Neural progenitor cell (in vitro differentiated cells): ENCODE measurements around the gene SRSF9. TPM values are rescaled to one million over a fixed set of nuclear protein-coding genes. Genes with fewer than 3 reads are reported as not detected.
A peak's percentile ranks its signal among the peaks of the same experiment; 100 is the strongest.

Source experiments
- DNase-seq: peaks from one replicate; pipeline ENCODE4 v3.0.0-alpha.2; 2016; ENCODE audit warnings: low spot score
- H2AFZ ChIP-seq: fragments of 200-600 bp; sonication (generic); replicated peaks from 2 replicates; pipeline ENCODE4 v1.6.1; 2016; ENCODE audit warnings: antibody characterized with exemption
- H3F3A ChIP-seq: fragments of 200-600 bp; sonication (generic); 2 replicates; pipeline ENCODE4 v1.6.1; 2016; ENCODE audit warnings: antibody characterized with exemption, low read depth
- H3K27ac ChIP-seq: fragments of 200-600 bp; sonication (generic); 2 replicates; pipeline ENCODE4 v1.5.1; 2016; ENCODE audit warnings: mild to moderate bottlenecking
- H3K27me3 ChIP-seq: fragments of 200-600 bp; sonication (generic); 2 replicates; pipeline ENCODE4 v1.6.1; 2016; ENCODE audit warnings: mild to moderate bottlenecking, moderate library complexity
- H3K36me3 ChIP-seq: fragments of 200-600 bp; sonication (generic); 2 replicates; pipeline ENCODE4 v1.5.1; 2016
- H3K4me1 ChIP-seq: fragments of 200-600 bp; sonication (generic); 2 replicates; pipeline ENCODE4 v1.6.1; 2016; ENCODE audit warnings: mixed run types
- H3K4me2 ChIP-seq: fragments of 200-600 bp; sonication (generic); 2 replicates; pipeline ENCODE4 v1.6.1; 2016
- H3K4me3 ChIP-seq: fragments of 200-600 bp; sonication (generic); 2 replicates; pipeline ENCODE4 v1.5.1; 2016
- H3K79me2 ChIP-seq: fragments of 200-600 bp; sonication (generic); 2 replicates; pipeline ENCODE4 v1.6.1; 2016; ENCODE audit warnings: low read depth
- H3K9ac ChIP-seq: fragments of 200-600 bp; sonication (generic); 2 replicates; pipeline ENCODE4 v1.6.1; 2016
- H3K9me3 ChIP-seq: fragments of 200-600 bp; sonication (generic); 2 replicates; pipeline ENCODE4 v1.5.1; 2016; ENCODE audit warnings: low read depth
- H4K20me1 ChIP-seq: fragments of 200-600 bp; sonication (generic); 2 replicates; pipeline ENCODE4 v1.6.1; 2016; ENCODE audit warnings: low read depth
- H3K27ac Mint-ChIP-seq: 3 replicates; pipeline ENCODE4 v1.8.0; 2021; ENCODE audit warnings: mixed read lengths
- H3K27me3 Mint-ChIP-seq: 2 replicates; pipeline ENCODE4 v1.8.0; 2022; ENCODE audit warnings: low read depth, mild to moderate bottlenecking, inconsistent platforms, moderate library complexity, mixed read lengths; ENCODE audit not compliant: insufficient read depth
- H3K36me3 Mint-ChIP-seq: 3 replicates; pipeline ENCODE4 v1.8.0; 2021; ENCODE audit warnings: mixed read lengths
- H3K4me1 Mint-ChIP-seq: 3 replicates; pipeline ENCODE4 v1.8.0; 2021; ENCODE audit warnings: mixed read lengths
- H3K4me3 Mint-ChIP-seq: 3 replicates; pipeline ENCODE4 v1.8.0; 2021; ENCODE audit warnings: mild to moderate bottlenecking, moderate library complexity, mixed read lengths
- H3K9me3 Mint-ChIP-seq: 3 replicates; pipeline ENCODE4 v1.8.0; 2020; ENCODE audit warnings: mixed read lengths
- CTCF ChIP-seq: fragments of 200-600 bp; sonication (generic); IDR thresholded peaks from 2 replicates; pipeline ENCODE4 v1.5.1; 2017; ENCODE audit warnings: antibody characterized with exemption, mild to moderate bottlenecking
- EZH2 ChIP-seq: fragments of 200-600 bp; sonication (generic); IDR thresholded peaks from 2 replicates; pipeline ENCODE4 v1.6.1; 2017; ENCODE audit warnings: antibody characterized with exemption, mild to moderate bottlenecking, moderate library complexity
- EZH2phosphoT487 ChIP-seq: fragments of 200-600 bp; sonication (generic); IDR thresholded peaks from 2 replicates; pipeline ENCODE4 v1.6.1; 2017; ENCODE audit warnings: antibody characterized with exemption
- total RNA-seq: library from RNA; depleted of rRNA; stranded (reverse); fragments of >200 nt; gene quantifications from 2 replicates; pipeline ENCODE4 v1.2.3, GENCODE V29; 2015; ENCODE audit warnings: low replicate concordance

The SRSF9 gene
- total RNA-seq, 1 donor from 2014 or later = 273 TPM

- H3K9me3 Mint-ChIP-seq = no peaks in the 10 kb centered on the region
- no peak overlapping the region for H3K27ac ChIP-seq
- H4K20me1 ChIP-seq = no peaks in the 10 kb centered on the region
- H3K27me3 Mint-ChIP-seq = peaks cover 6% of the 10 kb centered on the region
- no peak overlapping the region for H3K27ac Mint-ChIP-seq
- TF ChIP-seq EZH2 (no peak), EZH2phosphoT487 (no peak), CTCF (no peak)
- peaks cover 11% of the 10 kb centered on the region for H3F3A ChIP-seq
- no peaks in the 10 kb centered on the region for H3K9me3 ChIP-seq
- peaks cover under 1% of the 10 kb centered on the region for H3K79me2 ChIP-seq
- H3K9ac ChIP-seq = no peak overlapping the region
- no peaks in the 10 kb centered on the region for H3K36me3 Mint-ChIP-seq
- H3K4me3 ChIP-seq = no peak overlapping the region
- no peak overlapping the region for H3K4me2 ChIP-seq
- DNase-seq = no peak
- peaks cover 3% of the 10 kb centered on the region for H3K4me1 ChIP-seq
- H2AFZ ChIP-seq = no peak overlapping the region
- peaks cover 23% of the 10 kb centered on the region for H3K4me1 Mint-ChIP-seq
- no peak overlapping the region for H3K4me3 Mint-ChIP-seq
- H3K36me3 ChIP-seq = no peaks in the 10 kb centered on the region
- no peaks in the 10 kb centered on the region for H3K27me3 ChIP-seq
Observed at GRCh38 chr12:120432772-120433525, 36.6 kb downstream of the SRSF9 start.

GRCh38 chr12:120429368-120429767 is 40.2 kb downstream of the SRSF9 start:
- H3K4me2 ChIP-seq = no peak overlapping the region
- no peaks in the 10 kb centered on the region for H3K9me3 ChIP-seq
- no peaks in the 10 kb centered on the region for H3K4me1 ChIP-seq
- DNase-seq = no peak
- no peaks in the 10 kb centered on the region for H4K20me1 ChIP-seq
- H3K27ac ChIP-seq = no peak overlapping the region
- H3K4me3 ChIP-seq = no peak overlapping the region
- Mint-ChIP-seq H3K36me3 (no peaks in the 10 kb centered on the region), H3K4me1 (peaks cover 27% of the 10 kb centered on the region), H3K4me3 (peak overlapping the region; percentile 17), H3K9me3 (no peaks in the 10 kb centered on the region), H3K27ac (peak overlapping the region; percentile 91), H3K27me3 (peaks cover 13% of the 10 kb centered on the region)
- H3K9ac ChIP-seq = no peak overlapping the region
- no peaks in the 10 kb centered on the region for H3K27me3 ChIP-seq
- no peak overlapping the region for H2AFZ ChIP-seq
- no peaks in the 10 kb centered on the region for H3K79me2 ChIP-seq
- peaks cover 9% of the 10 kb centered on the region for H3F3A ChIP-seq
- no peaks in the 10 kb centered on the region for H3K36me3 ChIP-seq
- TF ChIP-seq EZH2 (no peak), CTCF (no peak), EZH2phosphoT487 (no peak)

GRCh38 chr12:120428597-120429229 is 40.8 kb downstream of the SRSF9 start:
- H3K9me3 ChIP-seq = no peaks in the 10 kb centered on the region
- H4K20me1 ChIP-seq = no peaks in the 10 kb centered on the region
- H3K27me3 Mint-ChIP-seq = peaks cover 15% of the 10 kb centered on the region
- peaks cover 9% of the 10 kb centered on the region for H3F3A ChIP-seq
- no peak overlapping the region for H3K27ac ChIP-seq
- no peaks in the 10 kb centered on the region for H3K36me3 ChIP-seq
- no peaks in the 10 kb centered on the region for H3K4me1 ChIP-seq
- no peak overlapping the region for H3K9ac ChIP-seq
- no peaks in the 10 kb centered on the region for H3K36me3 Mint-ChIP-seq
- no peaks in the 10 kb centered on the region for H3K79me2 ChIP-seq
- H3K4me3 ChIP-seq = no peak overlapping the region
- H3K27me3 ChIP-seq = no peaks in the 10 kb centered on the region
- H3K4me1 Mint-ChIP-seq = peaks cover 30% of the 10 kb centered on the region
- no peak for TF ChIP-seq EZH2phosphoT487
- no peak for TF ChIP-seq CTCF
- TF ChIP-seq EZH2 = no peak
- H3K4me2 ChIP-seq = no peak overlapping the region
- H2AFZ ChIP-seq = no peak overlapping the region
- no peak overlapping the region for H3K4me3 Mint-ChIP-seq
- DNase-seq = no peak
- H3K27ac Mint-ChIP-seq = peak overlapping the region; percentile 81
- H3K9me3 Mint-ChIP-seq = no peaks in the 10 kb centered on the region
